ENCODE measurements around the gene ADH4. TPM values are rescaled to one million over a fixed set of nuclear protein-coding genes. Genes with fewer than 3 reads are reported as not detected.

Gene ADH4
- polyA plus RNA-seq, 1 donor (not counting 4 experiments of a cell fraction or from before 2014, with no cell fraction given) = not detected

DNA sequence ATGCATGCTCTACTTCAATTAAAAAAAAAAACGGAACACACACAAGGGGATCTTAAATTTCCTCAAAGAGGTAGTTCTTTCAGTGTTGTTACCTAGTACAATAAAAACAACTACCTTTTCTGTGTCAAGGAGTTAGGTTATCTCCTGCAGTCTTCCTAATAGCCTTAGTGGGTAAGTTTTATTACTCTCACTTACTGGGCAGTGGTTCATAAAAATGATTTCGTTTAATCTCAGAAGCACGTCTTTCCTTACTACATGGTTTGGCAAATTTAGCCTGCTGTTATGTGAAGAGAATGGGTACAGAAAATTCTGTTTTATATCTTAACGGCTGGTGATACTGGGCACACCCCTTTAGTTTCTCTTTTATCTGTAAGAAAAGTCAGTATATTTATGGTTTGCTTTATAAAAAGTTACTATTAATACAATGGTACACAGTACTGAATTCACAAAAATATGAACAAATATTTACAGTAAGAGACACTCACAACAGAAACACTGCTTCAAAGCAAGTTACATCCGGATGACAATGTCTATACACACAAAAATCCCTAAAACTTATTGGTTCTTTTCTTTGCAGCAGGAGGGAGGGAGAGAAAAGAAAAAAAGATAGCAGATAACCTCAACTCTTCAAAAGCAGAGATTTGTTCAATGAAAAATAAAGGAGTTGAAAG lies 64.3 kb downstream of the ADH4 start:
- dilution Hi-C loops (cut with MboI; ENCODE audit: extremely low pct_ligation_motif_present, low sequenced_read_pairs) = no loop called here
- no peaks in the 10 kb centered on the region for H3K9me3 ChIP-seq (ENCODE audit: control insufficient read depth, low read depth, low read length)
- no peak overlapping the region for H3K9ac ChIP-seq (ENCODE audit: control insufficient read depth, extremely low read depth, insufficient read depth, low read length)
- peaks cover 2% of the 10 kb centered on the region for H4K20me1 ChIP-seq (ENCODE audit: control insufficient read depth, extremely low read depth, insufficient read depth, low read length)
- no peaks in the 10 kb centered on the region for H3K27me3 ChIP-seq (ENCODE audit: control insufficient read depth, extremely low read depth, insufficient read depth, low read length)
- H3K4me2 ChIP-seq (ENCODE audit: control insufficient read depth, extremely low read depth, insufficient read depth, low read depth, low read length) = no peak overlapping the region
- peaks cover 46% of the 10 kb centered on the region for H3K79me2 ChIP-seq (ENCODE audit: control insufficient read depth, insufficient read depth, low read length)
- peaks cover 34 to 45% of the 10 kb centered on the region in 2 experiments for H3K36me3 ChIP-seq (ENCODE audit: control insufficient read depth in 2 of 2, extremely low read depth in 1 of 2, insufficient read depth in 2 of 2, low read length in 2 of 2)
- DNase-seq (ENCODE audit: low read depth, low spot score) = no peak
- no peak for TF ChIP-seq EZH2 (IDR thresholded peaks at IDR 0.05; ENCODE audit: low read length)
- TF ChIP-seq, protein P1, sequence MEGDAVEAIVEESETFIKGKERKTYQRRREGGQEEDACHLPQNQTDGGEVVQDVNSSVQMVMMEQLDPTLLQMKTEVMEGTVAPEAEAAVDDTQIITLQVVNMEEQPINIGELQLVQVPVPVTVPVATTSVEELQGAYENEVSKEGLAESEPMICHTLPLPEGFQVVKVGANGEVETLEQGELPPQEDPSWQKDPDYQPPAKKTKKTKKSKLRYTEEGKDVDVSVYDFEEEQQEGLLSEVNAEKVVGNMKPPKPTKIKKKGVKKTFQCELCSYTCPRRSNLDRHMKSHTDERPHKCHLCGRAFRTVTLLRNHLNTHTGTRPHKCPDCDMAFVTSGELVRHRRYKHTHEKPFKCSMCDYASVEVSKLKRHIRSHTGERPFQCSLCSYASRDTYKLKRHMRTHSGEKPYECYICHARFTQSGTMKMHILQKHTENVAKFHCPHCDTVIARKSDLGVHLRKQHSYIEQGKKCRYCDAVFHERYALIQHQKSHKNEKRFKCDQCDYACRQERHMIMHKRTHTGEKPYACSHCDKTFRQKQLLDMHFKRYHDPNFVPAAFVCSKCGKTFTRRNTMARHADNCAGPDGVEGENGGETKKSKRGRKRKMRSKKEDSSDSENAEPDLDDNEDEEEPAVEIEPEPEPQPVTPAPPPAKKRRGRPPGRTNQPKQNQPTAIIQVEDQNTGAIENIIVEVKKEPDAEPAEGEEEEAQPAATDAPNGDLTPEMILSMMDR (optimal IDR thresholded peaks at IDR 0.05 in 1 of 3, IDR thresholded peaks at IDR 0.05 in 1 of 3, conservative IDR thresholded peaks at IDR 0.05 in 1 of 3; ENCODE audit: extremely low read depth in 1 of 3, insufficient read depth in 2 of 3, low read length in 3 of 3) = no peak
- no peak overlapping the region for H2AFZ ChIP-seq (ENCODE audit: control insufficient read depth, low read length)
- H3K9me1 ChIP-seq (ENCODE audit: control insufficient read depth, extremely low read depth, insufficient read depth, low read length) = no peaks in the 10 kb centered on the region
- no peak overlapping the region for H3K4me3 ChIP-seq (ENCODE audit: control insufficient read depth in 2 of 3, extremely low read depth in 1 of 3, insufficient read depth in 2 of 3, low read depth in 1 of 3, low read length in 3 of 3)
- no peak for FAIRE-seq
- H3K4me1 ChIP-seq (ENCODE audit: control insufficient read depth, extremely low read depth, insufficient read depth, low read length) = no peaks in the 10 kb centered on the region
- H3K27ac ChIP-seq (ENCODE audit: control insufficient read depth, insufficient read depth, low read length) = no peak overlapping the region

GRCh38 chr4:99078931-99079624 lies 65.0 kb downstream of the ADH4 start:
- dilution Hi-C loops (cut with MboI; ENCODE audit: extremely low pct_ligation_motif_present, low sequenced_read_pairs) = no loop called here
- Histone ChIP-seq H3K27ac (ENCODE audit: control insufficient read depth, insufficient read depth, low read length) (no peak overlapping the region), H3K4me1 (ENCODE audit: control insufficient read depth, extremely low read depth, insufficient read depth, low read length) (no peaks in the 10 kb centered on the region), H3K4me2 (ENCODE audit: control insufficient read depth, extremely low read depth, insufficient read depth, low read depth, low read length) (no peak overlapping the region), H4K20me1 (ENCODE audit: control insufficient read depth, extremely low read depth, insufficient read depth, low read length) (peaks cover 2% of the 10 kb centered on the region), H3K9me1 (ENCODE audit: control insufficient read depth, extremely low read depth, insufficient read depth, low read length) (no peaks in the 10 kb centered on the region), H2AFZ (ENCODE audit: control insufficient read depth, low read length) (no peak overlapping the region), H3K9ac (ENCODE audit: control insufficient read depth, extremely low read depth, insufficient read depth, low read length) (no peak overlapping the region), H3K27me3 (ENCODE audit: control insufficient read depth, extremely low read depth, insufficient read depth, low read length) (no peaks in the 10 kb centered on the region), H3K79me2 (ENCODE audit: control insufficient read depth, insufficient read depth, low read length) (peaks cover 40% of the 10 kb centered on the region), H3K4me3 (ENCODE audit: control insufficient read depth in 2 of 3, extremely low read depth in 1 of 3, insufficient read depth in 2 of 3, low read depth in 1 of 3, low read length in 3 of 3) (no peak overlapping the region), H3K9me3 (ENCODE audit: control insufficient read depth, low read depth, low read length) (no peaks in the 10 kb centered on the region), H3K36me3 (ENCODE audit: control insufficient read depth in 2 of 2, extremely low read depth in 1 of 2, insufficient read depth in 2 of 2, low read length in 2 of 2) (peaks cover 33 to 43% of the 10 kb centered on the region in 2 experiments)
- DNase-seq (ENCODE audit: low read depth, low spot score) = no peak
- TF ChIP-seq, protein P1 (optimal IDR thresholded peaks at IDR 0.05 in 1 of 3, IDR thresholded peaks at IDR 0.05 in 1 of 3, conservative IDR thresholded peaks at IDR 0.05 in 1 of 3; ENCODE audit: extremely low read depth in 1 of 3, insufficient read depth in 2 of 3, low read length in 3 of 3) = no peak
- no peak for TF ChIP-seq EZH2 (IDR thresholded peaks at IDR 0.05; ENCODE audit: low read length)
- no peak for FAIRE-seq
